MM.1S (cell line): ENCODE measurements around the gene CCDC187.

ENCODE experiments used
- DNase-seq: peaks from one replicate; pipeline ENCODE4 v3.0.0-alpha.2; 2015
- H2AFZ ChIP-seq: fragments of 300-600 bp; sonication (generic); 2 replicates; pipeline ENCODE4 v1.6.0; 2016; ENCODE audit warnings: antibody characterized with exemption, low read length
- H3F3A ChIP-seq: fragments of 300-600 bp; sonication (generic); 2 replicates; pipeline ENCODE4 v1.6.1; 2016; ENCODE audit warnings: mild to moderate bottlenecking, antibody characterized with exemption, low read length, moderate library complexity, mixed read lengths; ENCODE audit not compliant: insufficient read depth
- H3K27ac ChIP-seq: fragments of 300-600 bp; sonication (generic); 2 replicates; pipeline ENCODE4 v1.5.1; 2016; ENCODE audit warnings: mild to moderate bottlenecking, low read length
- H3K27me3 ChIP-seq: fragments of 300-600 bp; sonication (generic); replicated peaks from 2 replicates; pipeline ENCODE4 v1.6.0; 2016; ENCODE audit warnings: low read length; ENCODE audit not compliant: insufficient read depth
- H3K36me3 ChIP-seq: fragments of 300-600 bp; sonication (generic); replicated peaks from 2 replicates; pipeline ENCODE4 v1.6.1; 2016; ENCODE audit warnings: mild to moderate bottlenecking, low read length, mixed read lengths; ENCODE audit not compliant: insufficient read depth
- H3K4me1 ChIP-seq: fragments of 300-600 bp; sonication (generic); 2 replicates; pipeline ENCODE4 v1.6.1; 2016; ENCODE audit warnings: low read length, mixed read lengths
- H3K4me2 ChIP-seq: fragments of 300-600 bp; sonication (generic); 2 replicates; pipeline ENCODE4 v1.6.0; 2016; ENCODE audit warnings: low read depth, low read length
- H3K4me3 ChIP-seq: fragments of 300-600 bp; sonication (generic); 2 replicates; pipeline ENCODE4 v1.5.1; 2016; ENCODE audit warnings: low read length, mixed read lengths
- H3K79me2 ChIP-seq: fragments of 300-600 bp; sonication (generic); 2 replicates; pipeline ENCODE4 v1.6.1; 2016; ENCODE audit warnings: mixed run types, low read length, mixed read lengths
- H3K9ac ChIP-seq: fragments of 300-600 bp; sonication (generic); 2 replicates; pipeline ENCODE4 v1.6.1; 2016; ENCODE audit warnings: low read length, mixed read lengths
- H3K9me2 ChIP-seq: fragments of 300-600 bp; sonication (generic); replicated peaks from 2 replicates; pipeline ENCODE4 v1.6.1; 2016; ENCODE audit warnings: mild to moderate bottlenecking, low read length, mixed read lengths; ENCODE audit not compliant: insufficient read depth
- H3K9me3 ChIP-seq: fragments of 300-600 bp; sonication (generic); replicated peaks from 2 replicates; pipeline ENCODE4 v1.6.1; 2016; ENCODE audit warnings: mild to moderate bottlenecking, low read length, mixed read lengths; ENCODE audit not compliant: insufficient read depth
- H4K20me1 ChIP-seq: fragments of 300-600 bp; sonication (generic); 2 replicates; pipeline ENCODE4 v1.6.1; 2016; ENCODE audit warnings: mild to moderate bottlenecking, low read length, moderate library complexity, mixed read lengths; ENCODE audit not compliant: insufficient read depth
- EZH2 ChIP-seq: fragments of 300-600 bp; sonication (generic); optimal IDR thresholded peaks from 2 replicates; pipeline ENCODE3; 2017; ENCODE audit warnings: low read depth, mild to moderate bottlenecking, antibody characterized with exemption, low read length, mixed read lengths
- EZH2phosphoT487 ChIP-seq: fragments of 300-600 bp; sonication (generic); IDR thresholded peaks from 2 replicates; pipeline ENCODE4 v1.6.1; 2018; ENCODE audit warnings: antibody characterized with exemption, low read length
- TF ChIP-seq, protein P1 (sequence below): fragments of 300-600 bp; sonication (generic); IDR thresholded peaks from 2 replicates; pipeline ENCODE4 v1.5.1; 2016; ENCODE audit warnings: antibody characterized with exemption, low read length, mixed read lengths

The CCDC187 gene

DNA sequence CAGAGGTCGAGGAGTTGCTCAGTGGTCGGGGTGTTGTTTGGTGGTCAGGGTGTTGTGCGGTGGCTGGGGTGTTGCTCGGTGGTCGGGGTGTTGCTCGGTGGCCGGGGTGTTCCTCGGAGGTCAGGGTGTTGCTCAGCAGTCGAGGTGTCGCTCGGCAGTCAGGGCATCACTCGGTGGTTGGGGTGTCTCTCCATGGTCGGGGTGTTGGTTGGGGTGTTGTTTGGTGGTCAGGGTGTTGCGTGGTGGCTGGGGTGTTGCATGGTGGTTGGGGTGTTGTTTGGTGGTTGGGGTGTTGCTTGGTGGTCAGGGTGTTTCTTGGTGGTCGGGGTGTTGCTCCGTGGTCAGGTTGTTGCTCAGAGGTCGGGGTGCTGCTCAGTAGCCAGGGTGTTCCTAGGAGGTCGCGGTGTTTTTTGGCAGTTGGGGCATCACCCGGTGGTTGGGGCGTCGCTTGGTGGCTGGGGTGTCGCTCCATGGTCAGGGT lies 12.4 kb upstream of the CCDC187 start:
- no peaks in the 10 kb centered on the region for H3F3A ChIP-seq
- H2AFZ ChIP-seq = no peak overlapping the region
- no peaks in the 10 kb centered on the region for H3K4me1 ChIP-seq
- H3K36me3 ChIP-seq = no peaks in the 10 kb centered on the region
- H3K4me3 ChIP-seq = no peak overlapping the region
- TF ChIP-seq EZH2 (no peak), EZH2phosphoT487 (no peak)
- TF ChIP-seq, protein P1, sequence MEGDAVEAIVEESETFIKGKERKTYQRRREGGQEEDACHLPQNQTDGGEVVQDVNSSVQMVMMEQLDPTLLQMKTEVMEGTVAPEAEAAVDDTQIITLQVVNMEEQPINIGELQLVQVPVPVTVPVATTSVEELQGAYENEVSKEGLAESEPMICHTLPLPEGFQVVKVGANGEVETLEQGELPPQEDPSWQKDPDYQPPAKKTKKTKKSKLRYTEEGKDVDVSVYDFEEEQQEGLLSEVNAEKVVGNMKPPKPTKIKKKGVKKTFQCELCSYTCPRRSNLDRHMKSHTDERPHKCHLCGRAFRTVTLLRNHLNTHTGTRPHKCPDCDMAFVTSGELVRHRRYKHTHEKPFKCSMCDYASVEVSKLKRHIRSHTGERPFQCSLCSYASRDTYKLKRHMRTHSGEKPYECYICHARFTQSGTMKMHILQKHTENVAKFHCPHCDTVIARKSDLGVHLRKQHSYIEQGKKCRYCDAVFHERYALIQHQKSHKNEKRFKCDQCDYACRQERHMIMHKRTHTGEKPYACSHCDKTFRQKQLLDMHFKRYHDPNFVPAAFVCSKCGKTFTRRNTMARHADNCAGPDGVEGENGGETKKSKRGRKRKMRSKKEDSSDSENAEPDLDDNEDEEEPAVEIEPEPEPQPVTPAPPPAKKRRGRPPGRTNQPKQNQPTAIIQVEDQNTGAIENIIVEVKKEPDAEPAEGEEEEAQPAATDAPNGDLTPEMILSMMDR = no peak
- no peaks in the 10 kb centered on the region for H3K79me2 ChIP-seq
- no peaks in the 10 kb centered on the region for H4K20me1 ChIP-seq
- H3K27ac ChIP-seq = no peak overlapping the region
- no peak overlapping the region for H3K9ac ChIP-seq
- no peaks in the 10 kb centered on the region for H3K9me3 ChIP-seq
- H3K4me2 ChIP-seq = no peak overlapping the region
- H3K9me2 ChIP-seq = no peaks in the 10 kb centered on the region
- no peak for DNase-seq
- peaks cover 96% of the 10 kb centered on the region for H3K27me3 ChIP-seq

DNA sequence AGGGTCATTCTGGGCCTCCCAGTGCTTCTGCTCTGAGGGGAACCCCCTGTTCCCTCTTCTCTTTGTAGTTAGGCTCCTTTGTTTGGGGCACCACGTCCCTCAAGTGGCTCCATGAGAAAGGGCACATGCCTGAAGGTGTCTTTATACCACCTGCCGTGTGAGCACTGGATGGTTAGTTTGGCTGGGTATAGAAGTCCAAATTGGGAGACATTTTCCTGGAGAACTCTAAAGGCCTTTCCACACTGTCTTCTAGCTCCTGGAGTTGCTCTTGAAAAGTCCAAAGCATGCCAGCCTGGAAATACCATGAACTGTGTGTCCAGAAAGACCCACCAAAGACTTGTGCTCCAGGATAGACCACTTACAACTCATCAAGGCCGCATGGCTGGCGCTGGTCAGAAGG lies 11.1 kb upstream of the CCDC187 start:
- no peaks in the 10 kb centered on the region for H3K4me1 ChIP-seq
- no peaks in the 10 kb centered on the region for H3K9me3 ChIP-seq
- H3K79me2 ChIP-seq = no peaks in the 10 kb centered on the region
- H3K4me2 ChIP-seq = no peak overlapping the region
- TF ChIP-seq EZH2 = no peak
- TF ChIP-seq EZH2phosphoT487 = no peak
- TF ChIP-seq, protein P1 = no peak
- H3F3A ChIP-seq = no peaks in the 10 kb centered on the region
- H3K4me3 ChIP-seq = no peak overlapping the region
- no peaks in the 10 kb centered on the region for H4K20me1 ChIP-seq
- no peak overlapping the region for H3K9ac ChIP-seq
- H2AFZ ChIP-seq = no peak overlapping the region
- no peak overlapping the region for H3K27ac ChIP-seq
- H3K9me2 ChIP-seq = no peaks in the 10 kb centered on the region
- no peaks in the 10 kb centered on the region for H3K36me3 ChIP-seq
- DNase-seq = no peak
- H3K27me3 ChIP-seq = peaks cover 96% of the 10 kb centered on the region

DNA sequence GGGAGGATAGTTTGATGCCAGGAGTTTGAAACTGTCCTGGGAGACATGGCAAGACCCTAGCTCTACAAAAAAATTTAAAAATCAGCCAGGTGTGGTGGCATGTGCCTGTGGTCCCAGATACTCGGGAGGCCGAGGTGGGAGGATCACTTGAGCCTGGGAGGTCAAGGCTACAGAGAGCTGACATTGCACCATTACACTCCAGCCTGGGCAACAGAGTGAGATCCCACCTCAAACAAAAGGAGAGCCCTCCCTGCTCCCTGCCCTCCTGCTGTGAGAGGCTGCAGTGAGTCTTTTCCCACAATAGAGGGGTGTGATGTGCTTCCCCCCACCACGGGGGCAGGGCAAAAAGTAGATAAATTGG lies 10.1 kb upstream of the CCDC187 start:
- H3K27me3 ChIP-seq = peaks cover 92% of the 10 kb centered on the region
- no peaks in the 10 kb centered on the region for H3K4me1 ChIP-seq
- no peaks in the 10 kb centered on the region for H3K79me2 ChIP-seq
- H3F3A ChIP-seq = no peaks in the 10 kb centered on the region
- H3K27ac ChIP-seq = no peak overlapping the region
- H2AFZ ChIP-seq = no peak overlapping the region
- H3K9me2 ChIP-seq = no peaks in the 10 kb centered on the region
- no peak overlapping the region for H3K4me2 ChIP-seq
- H3K9ac ChIP-seq = no peak overlapping the region
- DNase-seq = no peak
- H3K9me3 ChIP-seq = no peaks in the 10 kb centered on the region
- no peak overlapping the region for H3K4me3 ChIP-seq
- H4K20me1 ChIP-seq = no peaks in the 10 kb centered on the region
- TF ChIP-seq EZH2 = no peak
- TF ChIP-seq EZH2phosphoT487 = no peak
- TF ChIP-seq, protein P1 = no peak
- no peaks in the 10 kb centered on the region for H3K36me3 ChIP-seq
